ENCODE measurements around the gene MEX3D. TPM values are rescaled to one million over a fixed set of nuclear protein-coding genes. Genes with fewer than 3 reads are reported as not detected.

MEX3D gene
- total and polyA plus RNA-seq, 2 of the 4 experiments (the other 2 are of a cell fraction): 9.1 to 9.6 TPM

DNA sequence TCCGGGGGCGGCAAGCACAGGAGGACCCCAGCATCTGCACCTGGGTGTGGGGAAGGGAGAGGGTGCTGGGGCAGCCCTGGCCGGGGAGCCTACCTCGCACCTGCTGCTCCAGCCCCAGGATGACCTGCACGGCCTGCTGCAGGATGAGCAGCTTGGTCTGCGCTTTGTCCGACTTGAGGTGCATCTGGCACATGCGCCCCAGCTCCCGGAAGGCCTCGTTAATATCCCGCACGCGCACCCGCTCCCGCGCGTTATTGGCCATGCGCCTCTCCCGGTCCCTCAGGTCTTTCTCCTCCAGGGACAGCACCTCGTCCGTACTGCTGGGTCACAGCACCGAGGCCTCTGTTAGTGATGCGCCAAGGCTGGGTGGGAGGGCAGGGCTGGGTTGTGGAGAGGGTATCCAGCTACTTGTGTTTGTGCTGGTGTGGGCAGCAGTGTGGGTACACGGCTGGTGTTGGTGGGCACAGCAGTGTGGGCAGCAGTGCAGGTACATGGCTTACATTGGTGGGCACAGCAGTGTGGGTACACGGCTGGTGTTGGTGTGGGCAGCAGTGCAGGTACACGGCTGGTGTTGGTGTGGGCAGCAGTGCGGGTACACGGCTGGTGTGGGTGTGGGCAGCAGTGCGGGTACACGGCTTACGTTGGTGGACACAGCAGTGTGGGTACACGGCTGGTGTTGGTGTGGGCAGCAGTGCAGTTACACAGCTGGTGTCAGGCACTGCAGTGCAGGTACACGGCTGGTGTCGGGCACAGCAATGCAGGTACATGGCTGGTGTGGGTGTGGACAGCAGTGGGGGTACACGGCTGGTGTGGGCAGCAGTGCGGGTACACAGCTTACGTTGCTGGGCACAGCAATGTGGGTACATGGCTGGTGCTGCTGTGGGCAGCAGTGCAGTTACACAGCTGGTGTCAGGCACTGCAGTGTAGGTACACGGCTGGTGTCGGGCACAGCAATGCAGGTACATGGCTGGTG lies 44.3 kb upstream of the MEX3D start:
- no peak overlapping the region for H2BK20ac ChIP-seq (ENCODE audit: low read depth, low read length)
- no peaks in the 10 kb centered on the region for H3K9me3 ChIP-seq (ENCODE audit: control insufficient read depth, insufficient read depth, low read length)
- no peak overlapping the region for H2BK120ac ChIP-seq (ENCODE audit: low read depth, low read length)
- H4K5ac ChIP-seq (ENCODE audit: low read depth, low read length): no peak overlapping the region
- no peak overlapping the region for H3K4ac ChIP-seq (ENCODE audit: low read depth, low read length)
- H2BK15ac ChIP-seq (ENCODE audit: low read depth, low read length): no peak overlapping the region
- DNase-seq (no peak), ATAC-seq (ENCODE audit: low read depth) (no peak)
- no peaks in the 10 kb centered on the region; the same call in none of the 2 replicates for H4K20me1 ChIP-seq (ENCODE audit: insufficient read depth, low read length)
- peaks cover 5 to 7% of the 10 kb centered on the region in 2 experiments; a peak in 1 of 4 replicates for H3K79me1 ChIP-seq (ENCODE audit: low read depth in 1 of 2, low read length in 2 of 2)
- POLR2A ChIA-PET (ENCODE audit: unreplicated experiment): no interaction called here
- H3K4me3 ChIP-seq (ENCODE audit: insufficient read depth, low read depth, low read length): no peak overlapping the region
- H3K4me1 ChIP-seq (ENCODE audit: control insufficient read depth, insufficient read depth, low read length): no peaks in the 10 kb centered on the region
- H3K27me3 ChIP-seq (ENCODE audit: control insufficient read depth, insufficient read depth, low read length): no peaks in the 10 kb centered on the region
- no peak overlapping the region for H2AFZ ChIP-seq (replicated peaks; ENCODE audit: low read length, poor library complexity)
- no peak overlapping the region for H4K8ac ChIP-seq (ENCODE audit: low read depth in 2 of 2, low read length in 2 of 2)
- no peak overlapping the region for H2AK5ac ChIP-seq (ENCODE audit: low read depth, low read length)
- no peak overlapping the region for H4K91ac ChIP-seq (ENCODE audit: insufficient read depth, low read depth, low read length)
- H3K9ac ChIP-seq (ENCODE audit: low read depth, low read length): no peak overlapping the region
- CTCF ChIA-PET: no interaction called here
- in situ Hi-C loops (cut with MboI; ENCODE audit: low sequenced_read_pairs): no loop called here
- no peak overlapping the region for H3K23ac ChIP-seq (ENCODE audit: low read depth, low read length)
- no peak overlapping the region for H3K18ac ChIP-seq (ENCODE audit: low read depth, low read length)
- no peak overlapping the region for H3K14ac ChIP-seq (replicated peaks; ENCODE audit: low read depth, low read length)
- peaks cover 58% of the 10 kb centered on the region for H3K36me3 ChIP-seq (ENCODE audit: control insufficient read depth, insufficient read depth, low read length)
- no peak overlapping the region for H3K27ac ChIP-seq (ENCODE audit: insufficient read depth, low read length)
- no peak overlapping the region for H3K56ac ChIP-seq (ENCODE audit: extremely low read depth, insufficient read depth, low read length)
- intact Hi-C loops (cut with micrococcal nuclease): no loop called here
- dilution Hi-C loops (cut with HindIII; ENCODE audit: low sequenced_read_pairs, unreplicated experiment): no loop called here
- 96% methylated on average over 23 of the region's 39 CpGs; no CpG with 5 or more reads in 1 of the 2 experiments for WGBS, 2 experiments (ENCODE audit: extremely low coverage in 2 of 2, insufficient read length in 1 of 2)
- no peaks in the 10 kb centered on the region for H3K9me1 ChIP-seq (ENCODE audit: insufficient read depth, low read length)
- no peak overlapping the region for H2BK5ac ChIP-seq (ENCODE audit: low read depth, low read length, poor library complexity, severe bottlenecking)
- no peak overlapping the region for H3K4me2 ChIP-seq (ENCODE audit: low read depth, low read length)
- BruUV-seq (replicated peaks): no TSS peak
- H2AK9ac ChIP-seq (replicated peaks; ENCODE audit: low read depth, low read length, poor library complexity): no peak overlapping the region
- TF ChIP-seq FOS (IDR thresholded peaks at IDR 0.05; ENCODE audit: low read depth, low read length): no peak
- no peak for TF ChIP-seq ELK1 (IDR thresholded peaks at IDR 0.05; ENCODE audit: borderline replicate concordance, low read depth, low read length)
- TF ChIP-seq POLR2A (IDR thresholded peaks at IDR 0.05; ENCODE audit: low read depth, low read length): no peak
- no peak for TF ChIP-seq NFE2L2 (IDR thresholded peaks at IDR 0.05; ENCODE audit: low read depth, low read length)
- TF ChIP-seq, protein P1, sequence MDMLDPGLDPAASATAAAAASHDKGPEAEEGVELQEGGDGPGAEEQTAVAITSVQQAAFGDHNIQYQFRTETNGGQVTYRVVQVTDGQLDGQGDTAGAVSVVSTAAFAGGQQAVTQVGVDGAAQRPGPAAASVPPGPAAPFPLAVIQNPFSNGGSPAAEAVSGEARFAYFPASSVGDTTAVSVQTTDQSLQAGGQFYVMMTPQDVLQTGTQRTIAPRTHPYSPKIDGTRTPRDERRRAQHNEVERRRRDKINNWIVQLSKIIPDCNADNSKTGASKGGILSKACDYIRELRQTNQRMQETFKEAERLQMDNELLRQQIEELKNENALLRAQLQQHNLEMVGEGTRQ (IDR thresholded peaks at IDR 0.05; ENCODE audit: low read depth, low read length): no peak
- no peak for TF ChIP-seq CTCF (conservative IDR thresholded peaks at IDR 0.05; ENCODE audit: low read depth, low read length)
- TF ChIP-seq MAZ (IDR thresholded peaks at IDR 0.05; ENCODE audit: borderline replicate concordance, low read depth, low read length): no peak
- no peak for TF ChIP-seq RCOR1 (IDR thresholded peaks at IDR 0.05; ENCODE audit: insufficient replicate concordance, low read length)
- no peak for TF ChIP-seq CEBPB (IDR thresholded peaks at IDR 0.05; ENCODE audit: low read depth, low read length)
- no peak for TF ChIP-seq BHLHE40 (IDR thresholded peaks at IDR 0.05; ENCODE audit: low read depth, low read length)
- no peak for TF ChIP-seq MAFK (IDR thresholded peaks at IDR 0.05; ENCODE audit: low read depth, low read length)
- TF ChIP-seq RAD21 (IDR thresholded peaks at IDR 0.05; ENCODE audit: low read length): no peak
- TF ChIP-seq RFX5 (IDR thresholded peaks at IDR 0.05; ENCODE audit: low read depth, low read length): no peak
- no peak for TF ChIP-seq CHD1 (IDR thresholded peaks at IDR 0.05; ENCODE audit: low read depth, low read length)
- no peak for TF ChIP-seq SMC3 (IDR thresholded peaks at IDR 0.05; ENCODE audit: low read depth, low read length)

Data from IMR-90 (cell line).